Mesendoderm (in vitro differentiated cells): ENCODE results near the gene CCDC138.
A peak's percentile ranks its signal among the peaks of the same experiment; 100 is the strongest.

Experiments
- DNase-seq: peaks from one replicate; pipeline ENCODE4 v3.0.0; 2013
- H2AK5ac ChIP-seq: 2 replicates; pipeline ENCODE4 v1.6.1; 2013; ENCODE audit warnings: low read length, inconsistent platforms
- H2BK120ac ChIP-seq: 2 replicates; pipeline ENCODE4 v1.6.1; 2013; ENCODE audit warnings: low read depth, mild to moderate bottlenecking, low read length, moderate library complexity, mixed read lengths
- H2BK15ac ChIP-seq: replicated peaks from 2 replicates; pipeline ENCODE4 v1.6.1; 2013; ENCODE audit warnings: low read depth, mild to moderate bottlenecking, moderate library complexity
- H2BK5ac ChIP-seq: 2 replicates; pipeline ENCODE4 v1.6.1; 2013; ENCODE audit warnings: low read length, inconsistent platforms
- H3K18ac ChIP-seq: 2 replicates; pipeline ENCODE4 v1.6.1; 2013; ENCODE audit warnings: mild to moderate bottlenecking, low read length, mixed read lengths
- H3K23ac ChIP-seq: one replicate; pipeline ENCODE4 v1.6.1; 2013; ENCODE audit warnings: low read length
- H3K27ac ChIP-seq: 2 replicates; pipeline ENCODE4 v1.5.1; 2013; ENCODE audit warnings: low read depth, mild to moderate bottlenecking, inconsistent platforms, low read length, moderate library complexity
- H3K27me3 ChIP-seq: 2 replicates; pipeline ENCODE4 v1.6.1; 2013; ENCODE audit warnings: low read length, control low read depth, mild to moderate bottlenecking, inconsistent platforms; ENCODE audit not compliant: insufficient read depth, poor library complexity
- H3K36me3 ChIP-seq: 2 replicates; pipeline ENCODE4 v1.6.1; 2013; ENCODE audit warnings: low read length, inconsistent platforms; ENCODE audit not compliant: control insufficient read depth, insufficient read depth
- H3K4ac ChIP-seq: one replicate; pipeline ENCODE4 v1.6.1; 2013; ENCODE audit warnings: low read depth, mild to moderate bottlenecking, low read length, moderate library complexity
- H3K4me1 ChIP-seq: 2 replicates; pipeline ENCODE4 v1.6.1; 2013; ENCODE audit warnings: low read depth, low read length, inconsistent platforms; ENCODE audit not compliant: control insufficient read depth
- H3K4me2 ChIP-seq: 2 replicates; pipeline ENCODE4 v1.6.1; 2013; ENCODE audit warnings: low read length
- H3K4me3 ChIP-seq: 2 replicates; pipeline ENCODE4 v1.5.1; 2013; ENCODE audit warnings: mild to moderate bottlenecking, low read length
- H3K56ac ChIP-seq: one replicate; pipeline ENCODE4 v1.6.1; 2013; ENCODE audit warnings: low read length
- H3K79me1 ChIP-seq: 2 replicates; pipeline ENCODE4 v1.6.1; 2013; ENCODE audit warnings: low read length, inconsistent platforms
- H3K79me2 ChIP-seq: 2 replicates; pipeline ENCODE4 v1.6.1; 2013; ENCODE audit warnings: mild to moderate bottlenecking, low read length; ENCODE audit not compliant: control insufficient read depth, insufficient read depth
- H3K9ac ChIP-seq: 2 replicates; pipeline ENCODE4 v1.6.1; 2013; ENCODE audit warnings: low read length, inconsistent platforms
- H4K5ac ChIP-seq: one replicate; pipeline ENCODE4 v1.6.1; 2013; ENCODE audit warnings: low read length
- H4K8ac ChIP-seq: one replicate; pipeline ENCODE4 v1.6.1; 2013; ENCODE audit warnings: low read depth, mild to moderate bottlenecking, control low read depth, low read length, moderate library complexity
- WGBS: extraction: QIAGEN DNeasy Blood & Tissue Kit; methylation state at CpG from one replicate; pipeline ENCODE4 v1.1.7; 2013; ENCODE audit warnings: low lambda C conversion rate, missing lambda C conversion rate; ENCODE audit not compliant: insufficient coverage; ENCODE audit errors: extremely low coverage; 5-methylcytosine and 5-hydroxymethylcytosine counted together

Gene CCDC138

DNA sequence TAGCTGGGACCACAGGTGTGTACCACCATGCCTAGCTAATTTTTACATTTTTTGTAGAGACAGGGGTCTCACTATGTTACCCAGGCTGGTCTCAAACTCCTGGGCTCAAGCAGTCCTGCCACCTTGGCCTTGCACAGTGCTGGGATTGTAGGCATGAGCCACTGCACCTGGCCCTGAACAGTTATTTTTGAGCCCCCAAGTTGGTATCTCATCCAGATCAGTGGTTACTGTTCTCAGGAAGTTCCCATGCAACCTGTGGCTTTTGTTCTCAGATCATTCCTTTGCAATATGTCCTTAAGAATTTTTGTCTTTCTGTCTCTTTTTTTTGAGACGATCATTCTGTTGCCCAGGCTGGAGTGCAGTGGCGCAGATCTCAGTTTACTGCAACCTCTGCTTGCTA is 7.7 kb upstream of the CCDC138 start:
- H3K18ac ChIP-seq = no peak overlapping the region
- no peak overlapping the region for H3K4me3 ChIP-seq
- peaks cover 2% of the 10 kb centered on the region for H3K36me3 ChIP-seq
- no peak overlapping the region for H2BK5ac ChIP-seq
- H3K4ac ChIP-seq = no peak overlapping the region
- H3K23ac ChIP-seq = no peak overlapping the region
- no peak overlapping the region for H4K5ac ChIP-seq
- H3K27me3 ChIP-seq = no peaks in the 10 kb centered on the region
- H2BK120ac ChIP-seq = no peak overlapping the region
- H2AK5ac ChIP-seq = no peak overlapping the region
- H4K8ac ChIP-seq = no peak overlapping the region
- H3K79me1 ChIP-seq = no peaks in the 10 kb centered on the region
- H3K27ac ChIP-seq = no peak overlapping the region
- WGBS = no CpG with 5 or more reads among the region's 2 CpGs
- no peak overlapping the region for H2BK15ac ChIP-seq
- no peaks in the 10 kb centered on the region for H3K79me2 ChIP-seq
- H3K56ac ChIP-seq = no peak overlapping the region
- no peak overlapping the region for H3K4me2 ChIP-seq
- no peak overlapping the region for H3K9ac ChIP-seq
- DNase-seq = no peak
- no peaks in the 10 kb centered on the region for H3K4me1 ChIP-seq

DNA sequence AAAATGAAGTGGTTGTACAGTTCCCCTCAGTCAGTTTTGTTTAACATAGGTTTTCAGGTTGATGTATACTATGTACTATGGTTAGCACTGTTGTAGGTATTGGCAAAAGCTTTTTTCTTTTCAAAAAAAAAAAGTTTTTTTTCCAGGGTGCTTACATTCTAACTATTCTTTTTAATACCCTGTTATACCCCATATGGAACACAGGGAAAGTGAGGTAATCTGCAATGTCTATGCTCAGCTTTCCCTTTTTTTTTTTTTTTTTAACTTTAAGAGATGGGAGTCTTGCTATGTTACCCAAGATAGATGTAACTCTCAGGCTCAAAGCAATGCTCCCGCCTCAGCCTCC is 590 bp upstream of the CCDC138 start:
- H3K79me1 ChIP-seq = no peaks in the 10 kb centered on the region
- H3K4me3 ChIP-seq = no peak overlapping the region
- no peak overlapping the region for H2BK5ac ChIP-seq
- no peak overlapping the region for H3K4ac ChIP-seq
- peak overlapping the region; percentile 90 for H3K56ac ChIP-seq
- H4K8ac ChIP-seq = no peak overlapping the region
- no peak for DNase-seq
- peak overlapping the region; percentile 84 for H3K9ac ChIP-seq
- no peaks in the 10 kb centered on the region for H3K27me3 ChIP-seq
- no peak overlapping the region for H2BK15ac ChIP-seq
- H4K5ac ChIP-seq = no peak overlapping the region
- no peaks in the 10 kb centered on the region for H3K4me1 ChIP-seq
- H3K23ac ChIP-seq = no peak overlapping the region
- no peak overlapping the region for H2BK120ac ChIP-seq
- H3K79me2 ChIP-seq = peaks cover 5% of the 10 kb centered on the region
- no CpG with 5 or more reads among the region's 1 CpG for WGBS
- peak overlapping the region; percentile 73 for H3K27ac ChIP-seq
- peaks cover 2% of the 10 kb centered on the region for H3K36me3 ChIP-seq
- no peak overlapping the region for H2AK5ac ChIP-seq
- no peak overlapping the region for H3K18ac ChIP-seq
- H3K4me2 ChIP-seq = peak overlapping the region; percentile 89

DNA sequence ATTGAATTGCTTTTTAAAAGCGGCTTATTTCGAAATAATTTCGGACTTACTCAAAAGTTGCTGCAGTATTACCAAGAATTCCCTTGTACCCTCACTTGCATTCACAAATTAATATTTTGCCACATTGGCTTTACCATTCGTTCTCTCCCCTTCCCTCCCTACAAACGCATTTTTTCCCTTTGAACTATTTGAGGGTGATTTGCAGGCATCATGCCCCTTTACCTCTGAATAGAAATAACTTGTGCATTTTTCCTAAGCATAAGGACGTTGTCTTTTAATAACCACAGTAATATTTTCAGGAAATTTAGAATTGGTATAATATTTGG is 608 bp downstream of the CCDC138 start:
- Histone ChIP-seq H3K79me2 (peaks cover 5% of the 10 kb centered on the region), H3K4me3 (peak overlapping the region; percentile 77), H2BK120ac (no peak overlapping the region), H3K4me2 (peak overlapping the region; percentile 77), H3K18ac (no peak overlapping the region), H2BK15ac (no peak overlapping the region), H3K27me3 (no peaks in the 10 kb centered on the region), H3K9ac (peak overlapping the region; percentile 84), H3K23ac (no peak overlapping the region), H2AK5ac (no peak overlapping the region), H4K5ac (no peak overlapping the region), H3K4me1 (no peaks in the 10 kb centered on the region), H2BK5ac (no peak overlapping the region), H3K56ac (peak overlapping the region; percentile 94), H3K79me1 (no peaks in the 10 kb centered on the region), H3K4ac (no peak overlapping the region), H4K8ac (no peak overlapping the region), H3K36me3 (peaks cover 2% of the 10 kb centered on the region), H3K27ac (no peak overlapping the region)
- DNase-seq = no peak
- no CpG with 5 or more reads among the region's 6 CpGs for whole genome bisulfite sequencing

DNA sequence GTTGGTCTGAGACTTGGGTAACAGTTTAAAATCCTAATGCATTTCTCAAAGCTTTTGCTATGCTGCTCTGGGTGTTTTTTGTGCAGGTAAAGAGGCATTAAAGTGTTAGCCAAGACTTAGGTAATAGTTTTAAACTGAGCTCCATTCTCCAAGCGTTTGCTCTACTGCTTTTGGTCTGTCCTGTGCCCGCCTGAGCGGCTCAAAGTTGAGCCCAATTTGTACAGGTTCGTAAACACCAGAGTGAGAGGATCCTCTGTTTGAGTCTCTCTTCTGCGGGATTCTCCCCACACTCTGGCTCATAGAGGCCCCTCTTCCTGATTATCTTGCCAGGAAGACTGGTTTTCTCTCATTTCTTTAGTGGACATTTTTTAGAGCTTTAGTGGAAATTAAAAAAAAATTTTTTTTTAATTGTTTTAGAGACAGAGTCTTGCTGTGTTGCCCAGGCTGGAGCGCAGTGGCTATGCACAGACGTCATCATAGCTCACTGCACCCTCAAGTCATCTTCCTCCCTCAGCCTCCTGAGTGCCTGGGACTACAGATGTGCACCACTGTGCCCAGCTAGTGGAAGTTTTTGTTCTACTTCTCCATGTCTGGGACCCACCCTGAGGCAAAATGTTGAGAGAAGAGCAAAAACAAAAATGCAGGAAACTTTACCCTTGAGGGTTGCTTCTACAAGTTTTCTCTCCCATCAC is 16.6 kb downstream of the CCDC138 start:
- Histone ChIP-seq H3K36me3 (no peaks in the 10 kb centered on the region), H3K23ac (no peak overlapping the region), H3K4me2 (no peak overlapping the region), H3K27me3 (no peaks in the 10 kb centered on the region), H3K79me1 (no peaks in the 10 kb centered on the region), H3K4ac (no peak overlapping the region), H3K27ac (no peak overlapping the region), H2BK15ac (no peak overlapping the region), H3K9ac (no peak overlapping the region), H4K8ac (no peak overlapping the region), H3K18ac (no peak overlapping the region), H3K79me2 (no peaks in the 10 kb centered on the region), H2BK5ac (no peak overlapping the region), H2BK120ac (no peak overlapping the region), H4K5ac (no peak overlapping the region), H3K4me3 (no peak overlapping the region), H3K56ac (no peak overlapping the region), H2AK5ac (no peak overlapping the region), H3K4me1 (no peaks in the 10 kb centered on the region)
- WGBS = no CpG with 5 or more reads among the region's 7 CpGs
- no peak for DNase-seq

DNA sequence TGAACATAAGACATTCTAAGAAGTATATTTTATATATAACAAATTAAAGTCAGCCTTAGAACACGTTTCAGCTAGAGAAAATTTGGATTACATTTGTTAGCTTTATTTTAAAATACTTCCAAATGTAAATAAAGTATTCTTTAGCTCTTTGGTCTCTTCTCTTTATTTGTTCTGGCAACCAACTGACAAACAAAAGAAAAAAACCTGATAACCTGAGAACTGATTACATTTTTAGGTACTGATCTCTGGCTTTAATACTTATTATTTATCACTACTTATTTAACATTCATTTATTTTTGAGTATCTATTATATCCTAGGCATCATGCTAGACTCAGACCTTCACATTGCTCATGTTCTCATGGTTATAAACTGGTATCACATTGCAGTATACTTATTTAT is 18.5 kb downstream of the CCDC138 start:
- H3K23ac ChIP-seq = no peak overlapping the region
- no peaks in the 10 kb centered on the region for H3K79me1 ChIP-seq
- no peaks in the 10 kb centered on the region for H3K4me1 ChIP-seq
- no CpG with 5 or more reads among the region's 1 CpG for whole genome bisulfite sequencing
- no peak overlapping the region for H4K8ac ChIP-seq
- no peak overlapping the region for H2BK120ac ChIP-seq
- no peak overlapping the region for H3K27ac ChIP-seq
- no peaks in the 10 kb centered on the region for H3K36me3 ChIP-seq
- no peaks in the 10 kb centered on the region for H3K27me3 ChIP-seq
- H2BK5ac ChIP-seq = no peak overlapping the region
- H3K79me2 ChIP-seq = no peaks in the 10 kb centered on the region
- no peak overlapping the region for H2AK5ac ChIP-seq
- no peak overlapping the region for H3K4ac ChIP-seq
- no peak for DNase-seq
- H3K9ac ChIP-seq = no peak overlapping the region
- H2BK15ac ChIP-seq = no peak overlapping the region
- H4K5ac ChIP-seq = no peak overlapping the region
- H3K56ac ChIP-seq = no peak overlapping the region
- no peak overlapping the region for H3K4me3 ChIP-seq
- no peak overlapping the region for H3K4me2 ChIP-seq
- no peak overlapping the region for H3K18ac ChIP-seq

DNA sequence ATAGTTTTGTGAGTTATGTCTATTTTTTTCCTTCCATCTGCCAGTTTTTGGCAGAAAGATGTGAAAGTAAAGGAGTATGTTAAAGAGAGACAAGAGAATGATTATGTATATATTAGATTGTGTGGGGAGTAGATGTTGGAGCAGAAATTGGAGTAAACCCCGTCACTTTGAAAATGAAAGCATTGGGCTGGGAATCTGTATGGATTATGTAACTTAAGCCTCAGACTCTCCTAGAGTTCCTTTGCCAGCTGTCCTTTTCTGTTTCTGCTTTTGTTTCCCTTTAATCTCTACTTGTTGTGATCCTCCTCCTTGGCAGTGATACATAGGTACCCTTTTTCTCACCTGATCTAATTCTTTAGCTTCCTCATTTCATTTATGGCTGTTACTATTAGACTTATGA is 19.2 kb downstream of the CCDC138 start:
- H2BK5ac ChIP-seq = no peak overlapping the region
- no peaks in the 10 kb centered on the region for H3K27me3 ChIP-seq
- H3K9ac ChIP-seq = no peak overlapping the region
- H3K56ac ChIP-seq = no peak overlapping the region
- H2BK120ac ChIP-seq = no peak overlapping the region
- no peak overlapping the region for H3K4ac ChIP-seq
- H3K4me1 ChIP-seq = no peaks in the 10 kb centered on the region
- H3K36me3 ChIP-seq = no peaks in the 10 kb centered on the region
- no peak overlapping the region for H4K5ac ChIP-seq
- DNase-seq = no peak
- H3K79me2 ChIP-seq = no peaks in the 10 kb centered on the region
- no peak overlapping the region for H3K27ac ChIP-seq
- no peak overlapping the region for H3K23ac ChIP-seq
- no peak overlapping the region for H2AK5ac ChIP-seq
- H4K8ac ChIP-seq = no peak overlapping the region
- WGBS = 100% methylated on average over 1 of the region's 1 CpG
- H3K4me2 ChIP-seq = no peak overlapping the region
- H3K79me1 ChIP-seq = no peaks in the 10 kb centered on the region
- H3K4me3 ChIP-seq = no peak overlapping the region
- H3K18ac ChIP-seq = no peak overlapping the region
- H2BK15ac ChIP-seq = no peak overlapping the region
